H1 (cell line): ENCODE results near the gene FOXA2. TPM values are rescaled to one million over a fixed set of nuclear protein-coding genes. Genes with fewer than 3 reads are reported as not detected.

Source experiments
- BRCA1 ChIP-seq: IDR thresholded peaks from 2 replicates; pipeline ENCODE4 v1.6.1; 2012; ENCODE audit warnings: low read depth, low read length, improper control_type of control experiment
- CEBPB ChIP-seq: IDR thresholded peaks from 2 replicates; pipeline ENCODE4 v1.6.1; 2012; ENCODE audit warnings: low read depth, low read length
- CHD1 ChIP-seq: IDR thresholded peaks from 2 replicates; pipeline ENCODE4 v1.6.1; 2012; ENCODE audit warnings: low read depth, low read length, improper control_type of control experiment
- MAX ChIP-seq: IDR thresholded peaks from 2 replicates; pipeline ENCODE4 v1.6.1; 2012; ENCODE audit warnings: inconsistent platforms
- POLR2AphosphoS5 ChIP-seq: IDR thresholded peaks from 2 replicates; pipeline ENCODE4 v1.6.1; 2011; ENCODE audit warnings: low read depth, low read length
- RBBP5 ChIP-seq: IDR thresholded peaks from 2 replicates; pipeline ENCODE4 v1.7.1; 2012; ENCODE audit warnings: low read depth, mild to moderate bottlenecking, inconsistent platforms, low read length, moderate library complexity, borderline replicate concordance
- RXRA ChIP-seq: IDR thresholded peaks from 2 replicates; pipeline ENCODE4 v1.6.1; 2011; ENCODE audit warnings: low read depth, mild to moderate bottlenecking, low read length, moderate library complexity; ENCODE audit not compliant: insufficient read depth
- SIRT6 ChIP-seq: IDR thresholded peaks from one replicate; pipeline ENCODE4 v1.7.1; 2012; ENCODE audit warnings: low read length, inconsistent platforms
- polyA plus RNA-seq, 7 experiments: library from polyadenylated mRNA; depleted of rRNA in 3 of 7; stranded (reverse) in 5 of 7; unstranded in 2 of 7; fragments of >200 nt in 5 of 7; fragments of 200-250 nt in 2 of 7; gene quantifications; 1 replicate in 5 of 7; 2 replicates in 1 of 7; 4 replicates in 1 of 7; pipeline versions ENCODE4 v1.2.1 to v1.2.3, GENCODE V29; 2011 to 2013; ENCODE audit warnings: missing spikeins in 2 of 7, mixed read lengths in 2 of 7
- total RNA-seq: library from RNA; stranded (reverse); fragmentation: NEBNext Ultra II Directional; extraction: Animal tissue kit (Norgen Biotek cat#: 25700); gene quantifications from 2 replicates; pipeline ENCODE4 v1.2.1, GENCODE V29; 2021

The FOXA2 gene
- total and polyA plus RNA-seq, 2 of the 8 experiments (the other 6 are each of a cell fraction or from before 2014, with no cell fraction given) = not detected

- no peak for TF ChIP-seq SIRT6
- no peak for TF ChIP-seq POLR2AphosphoS5
- no peak for TF ChIP-seq RBBP5
- TF ChIP-seq RXRA = no peak
- TF ChIP-seq CHD1 = no peak
- no peak for TF ChIP-seq BRCA1
- no peak for TF ChIP-seq CEBPB
- TF ChIP-seq MAX = no peak
These were observed 34.9 kb upstream of the FOXA2 start (continued) for GRCh38 chr20:22619272-22619671.
